Hepatocyte (in vitro differentiated cells): ENCODE measurements around the gene APEX1. TPM values are rescaled to one million over a fixed set of nuclear protein-coding genes. Genes with fewer than 3 reads are reported as not detected.

ENCODE experiments used
- DNase-seq: peaks from one replicate; pipeline ENCODE4 v3.0.0-alpha.2; 2016; ENCODE audit warnings: low spot score
- H2AFZ ChIP-seq: fragments of 200-600 bp; sonication (generic); 2 replicates; pipeline ENCODE4 v1.6.0; 2016; ENCODE audit warnings: antibody characterized with exemption, mild to moderate bottlenecking
- H3K27ac ChIP-seq: fragments of 200-600 bp; sonication (generic); 2 replicates; pipeline ENCODE4 v1.5.1; 2016; ENCODE audit warnings: mild to moderate bottlenecking
- H3K27me3 ChIP-seq: fragments of 200-600 bp; sonication (generic); 2 replicates; pipeline ENCODE4 v1.6.1; 2016
- H3K36me3 ChIP-seq: fragments of 200-600 bp; sonication (generic); replicated peaks from 2 replicates; pipeline ENCODE4 v1.5.1; 2016; ENCODE audit warnings: low read depth; ENCODE audit not compliant: insufficient read depth
- H3K4me1 ChIP-seq: fragments of 200-600 bp; sonication (generic); 2 replicates; pipeline ENCODE4 v1.5.1; 2016; ENCODE audit warnings: mild to moderate bottlenecking, moderate library complexity; ENCODE audit not compliant: insufficient read depth
- H3K4me2 ChIP-seq: fragments of 200-600 bp; sonication (generic); 2 replicates; pipeline ENCODE4 v1.6.0; 2016
- H3K4me3 ChIP-seq: fragments of 200-600 bp; sonication (generic); 2 replicates; pipeline ENCODE4 v1.5.1; 2016; ENCODE audit warnings: mild to moderate bottlenecking
- H3K79me2 ChIP-seq: fragments of 200-600 bp; sonication (generic); 2 replicates; pipeline ENCODE4 v1.6.0; 2017; ENCODE audit warnings: mild to moderate bottlenecking
- H3K9me2 ChIP-seq: fragments of 200-600 bp; sonication (generic); replicated peaks from 2 replicates; pipeline ENCODE4 v1.6.0; 2017; ENCODE audit warnings: mild to moderate bottlenecking; ENCODE audit not compliant: insufficient read depth
- H3K9me3 ChIP-seq: fragments of 200-600 bp; sonication (generic); 2 replicates; pipeline ENCODE4 v1.5.1; 2016; ENCODE audit warnings: low read depth, mild to moderate bottlenecking
- H4K20me1 ChIP-seq: fragments of 200-600 bp; sonication (generic); 2 replicates; pipeline ENCODE4 v1.6.0; 2016; ENCODE audit warnings: mild to moderate bottlenecking; ENCODE audit not compliant: insufficient read depth, poor library complexity, severe bottlenecking
- CTCF ChIP-seq: fragments of 200-600 bp; sonication (generic); IDR thresholded peaks from 2 replicates; pipeline ENCODE4 v1.5.1; 2016; ENCODE audit warnings: antibody characterized with exemption, mild to moderate bottlenecking; ENCODE audit not compliant: poor library complexity
- EZH2 ChIP-seq: fragments of 200-600 bp; sonication (generic); IDR thresholded peaks from 2 replicates; pipeline ENCODE4 v1.6.1; 2016; ENCODE audit warnings: antibody characterized with exemption, mild to moderate bottlenecking, borderline replicate concordance
- EZH2phosphoT487 ChIP-seq: fragments of 200-600 bp; sonication (generic); IDR thresholded peaks from one replicate; pipeline ENCODE4 v1.6.1; 2018; ENCODE audit warnings: antibody characterized with exemption, mild to moderate bottlenecking, low read depth, moderate library complexity; ENCODE audit not compliant: unreplicated experiment, severe bottlenecking
- WGBS: methylation state at CpG from one replicate; pipeline ENCODE4 v1.1.6; 2016; ENCODE audit warnings: low lambda C conversion rate; ENCODE audit errors: missing lambda C conversion rate; 5-methylcytosine and 5-hydroxymethylcytosine counted together
- polyA plus RNA-seq: library from polyadenylated mRNA; unstranded; fragments of >200 nt; fragmentation: Nextera tagmentation; extraction: Ambion mirVana; gene quantifications from 2 replicates; pipeline ENCODE4 v1.2.1, GENCODE V29; 2016
- total RNA-seq: library from RNA; depleted of rRNA; stranded (reverse); fragments of >200 nt; gene quantifications from 2 replicates; pipeline ENCODE4 v1.2.3, GENCODE V29; 2014

APEX1 gene
- total and polyA plus RNA-seq, 2 experiments from 2014 or later, result 56.5 to 147 TPM

GRCh38 chr14:20469242-20469889, 14.3 kb downstream of the APEX1 start, which contains the start of gene PNP:
Gene PNP, plus strand, starts transcription at chr14:20469406. Its CDS starts 119 bp downstream, at chr14:20469525.
- no peaks in the 10 kb centered on the region for H3K9me2 ChIP-seq
- H2AFZ ChIP-seq, result peak within 1 kb of the TSS; percentile 55
- H4K20me1 ChIP-seq, result no peaks in the 10 kb centered on the region
- peak within 1 kb of the TSS; percentile 89 for H3K27ac ChIP-seq
- peaks cover 9% of the 10 kb centered on the region for H3K4me1 ChIP-seq
- H3K4me2 ChIP-seq, result peak within 1 kb of the TSS; percentile 94
- peaks cover 31% of the 10 kb centered on the region for H3K79me2 ChIP-seq
- WGBS, result 2% methylated on average over 39 of the region's 40 CpGs
- H3K4me3 ChIP-seq, result peak within 1 kb of the TSS; percentile 65
- peak; percentile 90 for DNase-seq
- no peak for TF ChIP-seq EZH2phosphoT487
- TF ChIP-seq EZH2, result no peak
- no peak for TF ChIP-seq CTCF
- no peaks in the 10 kb centered on the region for H3K27me3 ChIP-seq
- no peaks in the 10 kb centered on the region for H3K9me3 ChIP-seq
- no peaks in the 10 kb centered on the region for H3K36me3 ChIP-seq

- peak; percentile 46 for DNase-seq
- peak overlapping the region; percentile 65 for H3K4me3 ChIP-seq
Measured at GRCh38 chr14:20469890-20470602, 15.0 kb downstream of the APEX1 start.

GRCh38 chr14:20470603-20470901, 15.5 kb downstream of the APEX1 start:
- Histone ChIP-seq H3K27ac (peak overlapping the region; percentile 89), H3K9me2 (no peaks in the 10 kb centered on the region), H3K4me1 (peaks cover 9% of the 10 kb centered on the region), H3K79me2 (peaks cover 33% of the 10 kb centered on the region), H3K9me3 (no peaks in the 10 kb centered on the region), H3K36me3 (no peaks in the 10 kb centered on the region), H4K20me1 (no peaks in the 10 kb centered on the region), H2AFZ (peak overlapping the region; percentile 55), H3K4me2 (peak overlapping the region; percentile 94), H3K27me3 (no peaks in the 10 kb centered on the region), H3K4me3 (peak overlapping the region; percentile 65)
- no peak for TF ChIP-seq EZH2phosphoT487
- TF ChIP-seq CTCF, result no peak
- no peak for TF ChIP-seq EZH2
- WGBS, result 0% methylated on average over 2 of the region's 2 CpGs
- DNase-seq, result no peak

More at GRCh38 chr14:20469890-20470602, 15.0 kb downstream of the APEX1 start:
- Histone ChIP-seq H3K36me3 (no peaks in the 10 kb centered on the region), H3K27me3 (no peaks in the 10 kb centered on the region), H3K9me2 (no peaks in the 10 kb centered on the region), H3K79me2 (peaks cover 33% of the 10 kb centered on the region), H3K4me2 (peak overlapping the region; percentile 94), H3K9me3 (no peaks in the 10 kb centered on the region), H3K4me1 (peaks cover 9% of the 10 kb centered on the region), H2AFZ (peak overlapping the region; percentile 55), H4K20me1 (no peaks in the 10 kb centered on the region), H3K27ac (peak overlapping the region; percentile 89)
- WGBS, result under 1% methylated on average over 12 of the region's 12 CpGs
- TF ChIP-seq CTCF, result no peak
- no peak for TF ChIP-seq EZH2phosphoT487
- TF ChIP-seq EZH2, result no peak
